Brain pericyte (primary cell): Measurements from ENCODE around the gene ZNF275.
"Not testable (repeated sequence)": the region's sequence is repeated elsewhere in the genome, so short reads cannot be mapped to it uniquely, and the experiment has no call there.

Experiments used
- DNase-seq: peaks from one replicate; pipeline ENCODE4 v3.0.0-alpha.2; 2012; ENCODE audit warnings: low read depth, low spot score

Gene ZNF275

DNA sequence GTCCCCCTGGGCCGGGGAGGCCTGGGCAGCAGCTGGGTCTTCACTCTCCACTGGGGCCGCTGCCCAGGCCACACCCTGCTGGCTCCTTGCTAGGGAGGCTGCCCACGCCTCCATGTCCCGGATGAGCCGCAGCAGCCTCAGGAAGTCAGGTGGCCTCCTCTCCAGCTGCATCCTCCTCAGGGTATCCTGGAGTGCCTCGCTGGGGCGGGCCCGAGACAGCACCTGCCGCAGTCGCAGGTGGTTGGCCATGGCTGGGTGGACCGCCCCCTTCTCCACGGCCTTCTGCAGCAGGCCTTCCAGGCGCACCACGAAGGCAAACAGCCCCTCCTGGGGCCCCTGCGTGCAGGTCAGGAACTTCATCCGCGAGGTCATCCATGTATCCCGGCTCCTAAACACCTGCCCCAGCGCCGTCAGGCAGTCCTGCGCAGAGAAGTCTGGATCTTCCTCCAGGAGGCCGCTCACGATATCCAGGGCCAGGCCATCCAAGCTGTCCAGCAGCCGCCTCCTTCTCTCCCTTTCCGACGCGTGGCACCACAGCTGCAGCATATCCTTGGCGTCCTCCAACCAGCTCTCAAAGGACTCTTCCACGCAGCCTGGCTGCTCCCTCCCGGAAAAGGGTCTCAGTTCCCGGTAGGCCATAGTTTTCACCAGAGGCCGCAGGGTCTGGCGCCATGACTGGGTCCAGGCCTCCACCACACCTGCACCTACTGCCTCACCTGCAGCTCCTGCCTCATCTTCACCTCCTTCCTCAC, 14.5 kb upstream of the ZNF275 start:
- DNase-seq: no peak

- DNase-seq: not testable (repeated sequence)
These were observed 13.9 kb upstream of the ZNF275 start for GRCh38 chrX:153320047-153320443.

DNA sequence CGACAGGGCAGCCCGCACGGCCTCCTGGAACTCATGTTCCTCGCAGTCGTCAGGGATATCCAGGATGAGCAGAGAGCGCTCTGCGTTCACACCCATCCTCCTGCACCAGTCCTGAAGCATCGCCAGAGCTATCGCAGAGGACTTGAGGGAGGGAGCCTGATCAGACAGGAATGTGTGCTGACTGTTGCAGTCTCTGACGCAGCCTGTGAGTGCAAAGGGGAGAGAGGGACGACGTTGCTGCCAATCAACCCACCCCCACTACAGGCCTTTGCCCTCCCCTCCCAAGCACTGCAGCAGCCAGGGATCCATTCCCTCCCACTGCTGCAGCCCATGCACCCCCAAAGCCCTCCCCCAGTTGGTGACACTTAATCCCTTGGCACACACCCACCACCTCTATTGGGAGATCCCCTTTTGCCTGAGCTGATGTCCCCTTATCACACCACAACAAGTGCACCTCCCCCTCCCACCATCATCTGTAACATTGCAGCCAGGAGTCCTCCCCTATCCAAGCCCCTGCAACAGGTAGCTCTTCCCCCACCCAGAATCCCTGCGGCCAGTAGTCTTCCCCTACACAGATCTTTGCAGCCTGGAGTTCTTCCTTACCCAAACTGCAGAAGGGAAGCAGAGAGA, 13.3 kb upstream of the ZNF275 start:
- no peak for DNase-seq

- DNase-seq: no peak
These were observed 12.4 kb upstream of the ZNF275 start, which contains the start of gene PNMA6F for GRCh38 chrX:153321381-153322124. Gene PNMA6F, minus strand, starts transcription at chrX:153321767. Its CDS starts 1,093 bp downstream, at chrX:153320674.

DNA sequence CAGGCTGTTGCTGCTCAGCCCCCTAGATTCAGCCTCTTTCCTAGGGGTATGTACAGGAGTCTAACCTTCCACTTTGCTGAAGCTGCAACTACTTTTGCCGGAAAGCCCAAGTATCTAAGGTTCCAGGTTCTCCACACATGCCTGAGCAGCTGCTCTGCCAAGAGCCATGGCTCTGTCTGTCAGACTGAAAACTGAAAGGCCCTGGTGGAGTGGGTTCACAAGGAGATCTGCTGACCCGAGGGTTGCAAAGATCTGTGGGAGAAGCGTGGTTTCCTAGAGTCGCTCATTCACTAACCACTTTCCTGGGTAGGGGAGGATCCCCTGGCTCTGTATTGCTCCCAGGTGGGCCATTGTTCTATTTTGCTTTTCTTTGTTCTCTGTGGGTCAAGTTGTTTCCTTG, 6.4 kb upstream of the ZNF275 start:
- no peak for DNase-seq

- DNase-seq: no peak
These were observed 687 bp upstream of the ZNF275 start for GRCh38 chrX:153333266-153333665.

GRCh38 chrX:153334654-153335295, 822 bp downstream of the ZNF275 start:
- no peak for DNase-seq

DNA sequence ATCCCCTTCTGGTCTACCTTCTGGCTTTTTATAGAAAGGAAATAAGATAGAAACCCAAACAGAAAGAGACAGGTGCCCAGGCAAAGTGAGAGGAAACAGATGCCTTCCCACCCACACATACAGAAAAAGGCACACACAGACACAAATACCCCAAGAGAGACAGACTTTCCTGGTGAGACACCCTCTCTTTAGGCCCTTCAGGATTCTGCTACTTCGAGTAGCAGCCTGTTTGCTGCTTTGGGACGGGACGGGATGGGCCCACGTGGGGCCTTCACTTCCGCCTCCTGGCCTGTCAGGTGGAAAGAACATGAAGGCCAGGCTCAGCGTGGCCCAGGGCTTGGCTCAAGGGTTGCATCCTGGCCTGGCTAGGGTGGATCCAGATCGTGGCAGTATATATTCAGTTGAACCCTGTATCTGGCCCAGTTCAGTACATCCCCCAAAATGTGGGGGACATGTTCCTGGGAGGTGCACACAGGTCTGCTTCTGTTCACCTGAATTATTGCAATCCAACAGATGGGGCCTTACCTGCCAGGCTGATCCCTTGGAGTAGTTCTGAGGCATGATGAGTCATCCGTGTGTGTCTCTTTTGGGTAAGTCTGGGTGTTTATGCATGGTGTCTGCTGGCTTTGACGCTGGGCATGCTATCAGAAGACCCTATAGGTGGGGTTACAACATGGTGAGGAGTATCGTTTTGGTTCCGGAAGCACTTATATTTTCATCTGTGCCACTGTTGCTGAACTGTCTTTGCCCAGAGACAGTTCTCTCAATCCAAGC, 2.4 kb downstream of the ZNF275 start:
- no peak for DNase-seq

GRCh38 chrX:153336988-153337387, 3.0 kb downstream of the ZNF275 start:
- no peak for DNase-seq

GRCh38 chrX:153338836-153339235, 4.9 kb downstream of the ZNF275 start:
- no peak for DNase-seq

DNA sequence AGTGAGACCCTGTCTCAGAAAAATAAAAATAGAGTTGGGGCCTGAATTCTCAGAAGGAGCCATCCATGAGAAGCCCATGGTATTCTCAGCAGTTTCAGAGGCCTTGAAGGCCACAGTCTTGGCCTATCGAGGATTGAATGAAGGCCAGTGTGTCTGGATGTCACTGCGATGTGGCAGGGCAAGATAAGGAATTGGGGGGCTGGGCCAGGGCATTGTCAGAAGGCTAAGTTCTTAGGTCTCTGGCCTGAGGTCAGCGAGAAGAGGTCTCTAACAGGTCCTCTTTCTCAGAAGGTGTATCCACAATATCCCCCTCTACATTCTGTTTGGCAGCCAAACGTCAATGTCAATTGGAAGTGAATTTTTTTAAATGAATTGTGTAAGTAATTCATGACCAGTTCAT, 5.7 kb downstream of the ZNF275 start:
- no peak for DNase-seq

GRCh38 chrX:153340111-153340510, 6.2 kb downstream of the ZNF275 start:
- no peak for DNase-seq

DNA sequence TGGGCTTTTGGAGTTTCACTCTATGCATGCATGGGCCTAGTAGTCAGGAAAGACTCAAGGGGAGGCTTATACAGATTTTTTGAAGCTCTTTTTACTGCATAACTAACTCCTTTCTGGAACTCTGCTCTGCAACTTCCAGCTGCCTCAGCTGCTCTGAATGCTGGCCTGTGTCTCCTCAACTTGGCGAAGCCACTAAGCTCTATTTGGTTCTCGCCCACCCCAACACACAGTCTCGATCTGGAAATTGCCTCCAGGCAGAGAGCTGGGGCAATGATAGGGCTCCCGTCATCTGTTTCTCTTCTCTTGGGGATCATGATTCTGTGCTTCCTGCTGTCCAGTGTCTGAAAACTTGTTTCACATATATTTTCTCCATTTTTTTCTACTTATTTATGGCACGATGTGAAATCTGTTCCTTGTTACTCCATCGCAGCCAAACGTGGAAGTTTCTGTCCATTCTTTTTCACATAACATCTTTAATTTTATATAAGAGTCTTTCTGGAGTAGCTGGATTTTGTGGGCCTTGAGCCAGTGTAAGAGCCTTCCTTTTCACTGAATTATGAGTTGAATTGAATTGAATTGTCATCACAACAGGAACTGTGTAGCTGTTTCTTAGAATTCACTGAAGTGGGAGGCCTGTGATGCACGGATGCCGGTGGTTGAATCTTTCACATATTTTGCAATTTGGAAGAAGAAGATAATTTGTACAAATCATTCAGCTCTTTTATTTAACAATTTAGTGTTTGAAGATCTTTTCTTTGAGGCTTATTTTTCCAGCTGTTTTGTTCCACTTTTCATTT, 9.0 kb downstream of the ZNF275 start:
- no peak for DNase-seq

GRCh38 chrX:153343674-153344073, 9.7 kb downstream of the ZNF275 start:
- DNase-seq: no peak

GRCh38 chrX:153347530-153347929, 13.6 kb downstream of the ZNF275 start:
- DNase-seq: no peak

DNA sequence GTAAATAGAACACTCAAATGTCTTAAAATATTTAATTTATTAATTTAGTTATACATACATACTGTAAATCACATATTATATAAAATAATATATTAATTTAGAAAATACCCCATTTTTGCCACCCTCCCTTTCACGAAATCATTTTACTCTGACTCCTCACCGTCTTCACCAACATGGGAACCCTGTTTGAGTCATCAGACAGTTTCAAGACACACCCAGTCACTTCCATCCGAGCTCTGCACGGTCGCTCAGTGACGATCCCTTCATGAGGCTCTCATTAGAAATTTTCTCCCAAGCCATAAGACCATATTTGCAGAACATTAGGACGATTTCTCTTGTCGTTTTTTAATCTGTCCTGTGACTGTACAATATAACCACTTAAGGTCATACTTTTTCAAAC, 14.5 kb downstream of the ZNF275 start:
- no peak for DNase-seq

- no peak for DNase-seq
These were observed 16.0 kb downstream of the ZNF275 start for GRCh38 chrX:153349952-153350351.

- no peak for DNase-seq
These were observed 18.0 kb downstream of the ZNF275 start for GRCh38 chrX:153351981-153352380.

GRCh38 chrX:153352858-153353257, 18.9 kb downstream of the ZNF275 start:
- no peak for DNase-seq

GRCh38 chrX:153353416-153353815, 19.5 kb downstream of the ZNF275 start:
- DNase-seq: no peak

- DNase-seq: no peak
These were observed 23.9 kb downstream of the ZNF275 start for GRCh38 chrX:153357877-153358276.
